ENCODE data around the gene INS.

- no peak for TF ChIP-seq CTCF (IDR thresholded peaks at IDR 0.05; ENCODE audit: insufficient read depth, low read length, poor library complexity, severe bottlenecking)
- TF ChIP-seq EZH2phosphoT487 (conservative IDR thresholded peaks at IDR 0.05; ENCODE audit: low read length), result no peak
Observed at GRCh38 chr11:2188745-2189144, 27.7 kb upstream of the INS start.

Data from SU-DHL-6 (cell line).